ENCODE data around the gene SLC25A12. TPM values are rescaled to one million over a fixed set of nuclear protein-coding genes. Genes with fewer than 3 reads are reported as not detected.
A peak's percentile ranks its signal among the peaks of the same experiment; 100 is the strongest.

The SLC25A12 gene
- total RNA-seq, 3 donors from 2014 or later (not counting 1 experiment from before 2014, with no cell fraction given) = 18.7 to 21.7 (median 19.0) TPM

DNA sequence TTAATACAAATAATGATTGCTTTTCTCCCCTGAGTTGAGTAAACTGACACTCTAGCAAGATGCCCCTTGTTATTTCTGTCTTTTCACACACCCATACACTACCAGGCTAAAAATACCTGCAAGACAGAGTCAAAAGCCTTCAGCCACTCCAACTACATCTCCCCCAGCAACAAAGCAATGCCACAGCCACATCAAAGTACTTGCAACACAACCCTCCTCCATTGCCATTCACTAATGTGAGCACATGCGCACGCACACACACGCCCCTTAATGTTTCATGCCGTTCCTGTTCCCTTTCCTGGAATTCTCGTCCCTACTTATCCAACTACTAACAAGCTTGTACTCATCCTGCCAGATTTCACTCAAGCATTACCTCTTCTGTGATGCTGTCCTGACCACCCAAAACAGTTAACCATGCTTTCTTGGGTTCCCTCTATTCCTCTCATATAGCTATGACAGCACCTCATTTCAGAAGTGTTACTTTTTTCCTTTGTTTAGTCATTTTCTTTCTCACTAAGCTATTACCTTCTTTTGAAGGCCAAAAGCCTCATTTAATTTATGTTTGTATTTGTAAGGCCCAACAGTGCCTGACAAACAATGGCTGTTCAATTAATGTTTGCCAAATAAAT is 29.6 kb downstream of the SLC25A12 start:
- Histone ChIP-seq H3K4me1 (ENCODE audit: control insufficient read depth, insufficient read depth, low read length) (no peaks in the 10 kb centered on the region), H3K27me3 (ENCODE audit: control insufficient read depth, insufficient read depth, low read length) (no peaks in the 10 kb centered on the region), H3K9me3 (ENCODE audit: control insufficient read depth, insufficient read depth, low read length) (no peaks in the 10 kb centered on the region), H3K36me3 (ENCODE audit: control insufficient read depth, insufficient read depth, low read length) (peaks cover 2% of the 10 kb centered on the region), H3K27ac (ENCODE audit: low read length) (no peak overlapping the region), H3K4me3 (ENCODE audit: low read length) (no peak overlapping the region)
- Mint-ChIP-seq H3K27ac (no peak overlapping the region), H3K27me3 (ENCODE audit: low read depth in 2 of 2) (no peaks in the 10 kb centered on the region), H3K36me3 (no peaks in the 10 kb centered on the region), H3K9me3 (no peaks in the 10 kb centered on the region), H3K4me1 (peaks cover 8 to 12% of the 10 kb centered on the region in 2 donors), H3K4me3 (no peak overlapping the region)
- no peak for ATAC-seq
- intact Hi-C loops (cut with micrococcal nuclease) = no loop called here
- peak in 1 of 2 donors; percentile 12 for DNase-seq
- WGBS (ENCODE audit: insufficient coverage) = 68% methylated on average over 5 of the region's 5 CpGs
- TF ChIP-seq, protein P1, sequence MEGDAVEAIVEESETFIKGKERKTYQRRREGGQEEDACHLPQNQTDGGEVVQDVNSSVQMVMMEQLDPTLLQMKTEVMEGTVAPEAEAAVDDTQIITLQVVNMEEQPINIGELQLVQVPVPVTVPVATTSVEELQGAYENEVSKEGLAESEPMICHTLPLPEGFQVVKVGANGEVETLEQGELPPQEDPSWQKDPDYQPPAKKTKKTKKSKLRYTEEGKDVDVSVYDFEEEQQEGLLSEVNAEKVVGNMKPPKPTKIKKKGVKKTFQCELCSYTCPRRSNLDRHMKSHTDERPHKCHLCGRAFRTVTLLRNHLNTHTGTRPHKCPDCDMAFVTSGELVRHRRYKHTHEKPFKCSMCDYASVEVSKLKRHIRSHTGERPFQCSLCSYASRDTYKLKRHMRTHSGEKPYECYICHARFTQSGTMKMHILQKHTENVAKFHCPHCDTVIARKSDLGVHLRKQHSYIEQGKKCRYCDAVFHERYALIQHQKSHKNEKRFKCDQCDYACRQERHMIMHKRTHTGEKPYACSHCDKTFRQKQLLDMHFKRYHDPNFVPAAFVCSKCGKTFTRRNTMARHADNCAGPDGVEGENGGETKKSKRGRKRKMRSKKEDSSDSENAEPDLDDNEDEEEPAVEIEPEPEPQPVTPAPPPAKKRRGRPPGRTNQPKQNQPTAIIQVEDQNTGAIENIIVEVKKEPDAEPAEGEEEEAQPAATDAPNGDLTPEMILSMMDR (IDR thresholded peaks at IDR 0.05) = no peak

DNA sequence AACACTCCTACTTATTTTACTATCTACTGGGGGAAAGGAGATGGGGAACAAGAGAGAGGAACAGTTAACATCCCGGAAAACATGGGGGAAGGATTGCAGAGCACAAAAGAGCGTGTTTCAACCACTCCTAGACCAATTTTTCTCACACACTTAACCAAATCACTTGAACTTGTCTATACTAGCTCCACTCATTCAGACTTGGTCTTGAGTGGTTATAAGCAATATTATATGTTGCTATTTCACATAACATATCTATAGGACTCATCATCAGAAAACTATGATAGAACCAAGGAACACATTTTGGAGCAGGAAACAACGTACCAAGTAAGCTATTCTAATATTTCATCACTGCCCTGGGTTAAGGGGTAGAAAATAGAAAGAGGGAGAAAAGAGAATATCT is 31.5 kb downstream of the SLC25A12 start:
- H3K36me3 ChIP-seq (ENCODE audit: control insufficient read depth, insufficient read depth, low read length) = no peaks in the 10 kb centered on the region
- no peaks in the 10 kb centered on the region for H3K27me3 ChIP-seq (ENCODE audit: control insufficient read depth, insufficient read depth, low read length)
- H3K4me3 ChIP-seq (ENCODE audit: low read length) = no peak overlapping the region
- Mint-ChIP-seq H3K27me3 (ENCODE audit: low read depth in 2 of 2) (no peaks in the 10 kb centered on the region), H3K4me3 (no peak overlapping the region), H3K9me3 (no peaks in the 10 kb centered on the region), H3K36me3 (no peaks in the 10 kb centered on the region), H3K27ac (no peak overlapping the region), H3K4me1 (peaks cover 8 to 21% of the 10 kb centered on the region in 2 donors)
- intact Hi-C loops (cut with micrococcal nuclease) = no loop called here
- no peaks in the 10 kb centered on the region for H3K4me1 ChIP-seq (ENCODE audit: control insufficient read depth, insufficient read depth, low read length)
- DNase-seq (no peak), ATAC-seq (no peak)
- TF ChIP-seq, protein P1 (IDR thresholded peaks at IDR 0.05) = no peak
- no peaks in the 10 kb centered on the region for H3K9me3 ChIP-seq (ENCODE audit: control insufficient read depth, insufficient read depth, low read length)
- no peak overlapping the region for H3K27ac ChIP-seq (ENCODE audit: low read length)
- 71% methylated on average over 1 of the region's 3 CpGs for WGBS (ENCODE audit: insufficient coverage)

DNA sequence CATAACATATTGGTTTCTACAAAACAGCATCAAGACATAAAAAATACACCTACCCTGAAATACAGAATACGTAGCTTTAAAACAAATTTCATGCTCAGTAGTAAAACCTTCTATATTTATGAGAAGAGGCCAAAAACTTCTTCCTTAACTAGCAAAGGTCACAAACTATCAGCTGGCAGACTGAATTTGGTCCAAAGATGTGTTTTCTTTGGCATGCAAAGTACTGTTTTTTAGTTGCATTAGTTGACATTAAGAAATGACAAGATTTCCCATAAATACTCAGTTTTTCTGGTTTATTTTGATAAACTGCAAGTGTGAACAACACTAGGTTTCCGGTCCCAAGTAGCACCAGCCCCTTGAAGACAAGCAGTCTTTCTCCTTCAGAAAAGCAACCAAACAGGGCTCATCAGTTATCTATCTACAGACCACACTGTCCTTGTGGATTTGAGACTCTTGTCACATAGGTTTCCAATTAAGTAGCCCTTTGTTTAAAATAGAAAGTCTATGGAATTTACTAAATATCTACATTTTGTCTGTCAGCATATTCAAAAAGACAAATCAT is 35.6 kb downstream of the SLC25A12 start:
- Mint-ChIP-seq H3K27ac (no peak overlapping the region), H3K4me3 (no peak overlapping the region), H3K27me3 (ENCODE audit: low read depth in 2 of 2) (no peaks in the 10 kb centered on the region), H3K4me1 (peaks cover 0 to 11% of the 10 kb centered on the region in 2 donors), H3K36me3 (no peaks in the 10 kb centered on the region), H3K9me3 (no peaks in the 10 kb centered on the region)
- TF ChIP-seq, protein P1 (IDR thresholded peaks at IDR 0.05) = no peak
- no peaks in the 10 kb centered on the region for H3K36me3 ChIP-seq (ENCODE audit: control insufficient read depth, insufficient read depth, low read length)
- intact Hi-C loops (cut with micrococcal nuclease) = no loop called here
- no peak overlapping the region for H3K27ac ChIP-seq (ENCODE audit: low read length)
- H3K4me3 ChIP-seq (ENCODE audit: low read length) = no peak overlapping the region
- ATAC-seq (no peak), DNase-seq (no peak)
- H3K9me3 ChIP-seq (ENCODE audit: control insufficient read depth, insufficient read depth, low read length) = no peaks in the 10 kb centered on the region
- 100% methylated on average over 1 of the region's 2 CpGs for WGBS (ENCODE audit: insufficient coverage)
- no peaks in the 10 kb centered on the region for H3K4me1 ChIP-seq (ENCODE audit: control insufficient read depth, insufficient read depth, low read length)
- no peaks in the 10 kb centered on the region for H3K27me3 ChIP-seq (ENCODE audit: control insufficient read depth, insufficient read depth, low read length)

DNA sequence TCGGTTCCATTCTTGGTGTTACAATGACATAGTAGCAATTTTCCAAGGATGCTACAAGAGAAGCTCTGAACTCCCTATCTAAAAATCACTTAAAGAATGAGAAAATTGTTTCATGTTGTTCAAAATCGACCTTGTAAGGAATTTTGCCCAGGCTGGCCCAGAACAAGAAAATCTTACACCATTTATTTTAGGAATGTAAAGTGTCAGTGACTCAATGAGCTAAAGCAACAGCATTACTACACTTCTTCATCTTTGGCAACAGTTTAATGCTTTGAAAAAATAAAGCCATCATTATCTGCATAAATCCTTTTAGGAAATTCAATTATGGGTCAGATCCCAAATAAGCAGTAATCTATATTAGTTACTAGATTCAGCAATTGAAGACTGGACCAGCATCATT is 38.6 kb downstream of the SLC25A12 start:
- WGBS (ENCODE audit: insufficient coverage) = 100% methylated on average over 1 of the region's 2 CpGs
- intact Hi-C loops (cut with micrococcal nuclease) = no loop called here
- no peaks in the 10 kb centered on the region for H3K4me1 ChIP-seq (ENCODE audit: control insufficient read depth, insufficient read depth, low read length)
- Mint-ChIP-seq H3K27ac (no peak overlapping the region), H3K4me3 (no peak overlapping the region), H3K27me3 (ENCODE audit: low read depth in 2 of 2) (no peaks in the 10 kb centered on the region), H3K36me3 (no peaks in the 10 kb centered on the region), H3K9me3 (no peaks in the 10 kb centered on the region), H3K4me1 (peaks cover 0 to 11% of the 10 kb centered on the region in 2 donors)
- DNase-seq = no peak
- no peaks in the 10 kb centered on the region for H3K27me3 ChIP-seq (ENCODE audit: control insufficient read depth, insufficient read depth, low read length)
- TF ChIP-seq, protein P1 (IDR thresholded peaks at IDR 0.05) = no peak
- H3K4me3 ChIP-seq (ENCODE audit: low read length) = no peak overlapping the region
- ATAC-seq = no peak
- peaks cover 9% of the 10 kb centered on the region for H3K36me3 ChIP-seq (ENCODE audit: control insufficient read depth, insufficient read depth, low read length)
- no peaks in the 10 kb centered on the region for H3K9me3 ChIP-seq (ENCODE audit: control insufficient read depth, insufficient read depth, low read length)
- no peak overlapping the region for H3K27ac ChIP-seq (ENCODE audit: low read length)
